GM12875 (cell line): Measurements from ENCODE around the gene SLIT3.

Experiments used
- H3K4me3 ChIP-seq: one replicate; pipeline ENCODE4 v1.5.1; 2011; ENCODE audit warnings: low read depth, low read length, control low read depth
- TF ChIP-seq, protein P1 (sequence below): IDR thresholded peaks from 2 replicates; pipeline ENCODE4 v1.5.1; 2011; ENCODE audit warnings: low read depth, mild to moderate bottlenecking, control low read depth, inconsistent platforms, low read length, moderate library complexity, borderline replicate concordance; ENCODE audit not compliant: insufficient read depth

The SLIT3 gene

DNA sequence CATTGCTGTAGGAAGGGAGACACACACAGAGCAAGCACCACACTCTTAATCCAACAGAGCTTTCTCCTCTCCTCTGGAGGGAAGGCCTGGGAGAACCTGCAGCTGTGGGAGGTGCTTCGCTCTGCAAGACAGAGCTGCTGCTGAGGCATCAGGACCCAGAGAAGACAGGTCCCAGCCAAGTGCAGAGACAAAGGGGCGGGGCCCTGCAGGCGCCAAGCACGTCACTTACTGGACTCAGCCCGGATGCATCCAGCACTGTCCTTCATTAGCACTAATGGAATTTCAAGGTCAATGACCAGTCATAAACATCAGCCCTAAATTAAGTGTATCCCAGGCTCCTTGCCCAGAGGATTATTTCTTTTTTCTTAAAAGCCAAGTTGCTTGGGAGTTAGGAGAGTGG is 384.7 kb downstream of the SLIT3 start:
- H3K4me3 ChIP-seq, result no peak overlapping the region
- TF ChIP-seq, protein P1, sequence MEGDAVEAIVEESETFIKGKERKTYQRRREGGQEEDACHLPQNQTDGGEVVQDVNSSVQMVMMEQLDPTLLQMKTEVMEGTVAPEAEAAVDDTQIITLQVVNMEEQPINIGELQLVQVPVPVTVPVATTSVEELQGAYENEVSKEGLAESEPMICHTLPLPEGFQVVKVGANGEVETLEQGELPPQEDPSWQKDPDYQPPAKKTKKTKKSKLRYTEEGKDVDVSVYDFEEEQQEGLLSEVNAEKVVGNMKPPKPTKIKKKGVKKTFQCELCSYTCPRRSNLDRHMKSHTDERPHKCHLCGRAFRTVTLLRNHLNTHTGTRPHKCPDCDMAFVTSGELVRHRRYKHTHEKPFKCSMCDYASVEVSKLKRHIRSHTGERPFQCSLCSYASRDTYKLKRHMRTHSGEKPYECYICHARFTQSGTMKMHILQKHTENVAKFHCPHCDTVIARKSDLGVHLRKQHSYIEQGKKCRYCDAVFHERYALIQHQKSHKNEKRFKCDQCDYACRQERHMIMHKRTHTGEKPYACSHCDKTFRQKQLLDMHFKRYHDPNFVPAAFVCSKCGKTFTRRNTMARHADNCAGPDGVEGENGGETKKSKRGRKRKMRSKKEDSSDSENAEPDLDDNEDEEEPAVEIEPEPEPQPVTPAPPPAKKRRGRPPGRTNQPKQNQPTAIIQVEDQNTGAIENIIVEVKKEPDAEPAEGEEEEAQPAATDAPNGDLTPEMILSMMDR, result no peak

DNA sequence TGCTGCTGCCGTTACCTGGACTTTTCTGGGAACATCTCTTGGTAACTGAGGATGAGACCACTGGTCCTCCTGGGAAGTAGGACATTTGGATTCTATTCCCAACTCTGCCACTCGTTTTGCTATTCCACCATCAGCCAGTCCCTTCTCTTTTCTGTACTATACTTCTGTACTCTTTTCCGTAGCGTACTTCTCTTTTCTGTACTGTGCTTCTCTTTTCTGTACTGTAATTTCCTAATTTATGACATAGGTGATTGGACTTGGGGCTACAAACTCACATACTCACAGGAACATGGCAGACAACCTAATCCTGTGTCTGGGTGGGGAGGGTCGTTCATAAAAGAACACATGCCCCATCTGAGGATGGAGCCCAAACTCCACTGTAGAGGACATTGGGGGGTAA is 386.4 kb downstream of the SLIT3 start:
- TF ChIP-seq, protein P1, result no peak
- H3K4me3 ChIP-seq, result no peak overlapping the region

DNA sequence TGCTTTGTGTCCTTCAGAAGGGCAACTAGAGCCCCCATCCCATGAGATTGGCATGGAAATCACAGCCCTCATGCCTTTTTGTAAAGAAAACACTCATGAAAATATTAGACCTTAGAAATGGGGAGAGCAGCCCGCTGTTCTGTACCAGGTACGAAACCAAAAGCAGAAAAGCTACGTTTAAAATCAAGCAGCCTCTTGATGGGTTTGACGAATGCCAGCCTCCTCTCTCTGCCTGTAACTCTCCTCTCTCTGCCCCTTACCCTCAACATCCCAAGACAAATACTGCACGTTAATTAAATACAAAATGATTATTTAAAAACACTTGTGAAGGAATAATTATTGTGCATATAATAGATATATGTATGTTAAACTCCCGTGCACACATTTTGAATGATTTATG is 390.1 kb downstream of the SLIT3 start:
- H3K4me3 ChIP-seq, result no peak overlapping the region
- TF ChIP-seq, protein P1, result no peak

DNA sequence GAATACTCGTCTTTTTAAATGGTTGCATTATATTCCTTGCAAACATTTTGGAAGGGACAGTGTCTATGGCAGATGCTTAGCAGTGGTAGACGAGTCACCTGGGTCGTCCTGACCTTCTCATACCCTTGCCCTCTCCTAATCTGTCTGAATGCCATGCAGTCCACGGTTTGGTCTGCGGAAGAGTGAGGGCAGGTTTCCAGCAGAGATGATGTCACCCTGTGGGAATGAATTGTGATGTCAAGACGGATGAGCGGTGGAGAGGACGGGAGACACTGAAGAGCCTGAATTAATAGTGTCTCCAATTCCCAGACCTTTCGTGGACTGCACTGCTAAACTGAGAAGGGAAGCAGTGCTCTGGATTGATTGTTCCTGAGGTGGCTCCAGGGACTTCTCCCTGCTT is 392.7 kb downstream of the SLIT3 start:
- H3K4me3 ChIP-seq, result no peak overlapping the region
- TF ChIP-seq, protein P1, result no peak

DNA sequence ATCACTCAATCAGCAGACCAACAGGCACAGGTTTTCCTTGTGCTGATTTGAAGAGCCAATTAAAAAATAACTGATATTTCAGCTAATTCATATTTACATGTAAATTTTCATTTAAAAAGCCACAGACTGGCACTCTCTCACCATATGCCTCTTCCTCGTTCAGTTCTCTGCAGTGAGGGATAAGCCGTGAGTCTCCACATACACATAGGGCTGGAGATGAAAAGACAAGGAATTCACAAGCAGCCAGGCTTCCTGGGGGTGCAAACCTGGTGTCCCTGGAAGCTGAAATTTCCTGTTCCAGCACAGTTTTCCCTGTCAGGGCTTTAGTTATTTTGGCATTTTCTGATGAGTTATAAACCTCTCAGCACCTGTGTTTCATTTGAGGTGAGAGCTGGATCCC is 397.9 kb downstream of the SLIT3 start:
- TF ChIP-seq, protein P1, result no peak
- H3K4me3 ChIP-seq, result no peak overlapping the region

DNA sequence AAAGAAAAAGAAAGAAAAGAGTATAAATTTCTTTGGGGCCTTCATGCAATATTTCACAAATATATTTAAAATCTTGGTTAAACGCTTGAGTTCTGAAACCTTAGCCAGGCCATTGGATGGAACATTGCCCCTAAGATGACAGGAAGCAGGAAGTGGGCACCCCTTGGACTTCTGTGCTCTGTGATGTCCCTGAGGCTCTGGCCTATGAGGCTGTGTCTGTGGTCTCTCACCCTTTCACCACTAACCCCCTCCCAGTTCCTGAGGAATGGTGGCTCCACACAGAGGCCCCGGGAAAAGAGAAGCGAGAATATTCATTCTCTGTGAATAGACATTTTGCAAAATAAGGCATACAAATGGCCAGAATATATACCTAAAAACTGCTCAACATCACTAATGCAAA is 401.3 kb downstream of the SLIT3 start:
- H3K4me3 ChIP-seq, result no peak overlapping the region
- TF ChIP-seq, protein P1, result no peak

DNA sequence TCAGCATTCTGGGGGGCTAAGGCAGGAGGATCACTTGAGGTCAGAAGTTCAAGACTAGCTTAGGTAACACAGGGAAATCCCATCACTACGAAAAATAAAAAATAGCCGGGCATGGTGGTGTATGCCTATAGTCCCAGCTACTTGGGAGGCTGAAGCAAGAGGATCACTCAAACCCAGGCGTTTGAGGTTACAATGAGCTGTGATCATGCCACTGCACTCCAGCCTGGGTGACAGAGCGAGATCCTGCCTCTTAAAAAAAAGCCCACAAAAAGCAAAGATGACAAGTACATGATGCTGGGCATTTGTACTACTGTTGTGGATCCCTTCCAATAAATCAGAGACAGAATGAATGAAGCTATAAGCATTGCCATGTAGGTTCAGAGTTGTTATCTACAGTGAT is 401.7 kb downstream of the SLIT3 start:
- TF ChIP-seq, protein P1, result no peak
- H3K4me3 ChIP-seq, result no peak overlapping the region
